IgD-negative memory B cell (primary cell): Measurements from ENCODE around the gene GLIS1. TPM values are rescaled to one million over a fixed set of nuclear protein-coding genes. Genes with fewer than 3 reads are reported as not detected.

ENCODE experiments used
- H3K27ac Mint-ChIP-seq, 3 donors: one replicate each; pipeline ENCODE4 v1.8.0; 2020 to 2022; ENCODE audit warnings: mild to moderate bottlenecking in 3 of 3, mixed read lengths in 3 of 3, moderate library complexity in 1 of 3
- H3K27me3 Mint-ChIP-seq: one replicate; pipeline ENCODE4 v1.8.0; 2021; ENCODE audit warnings: mixed read lengths
- H3K36me3 Mint-ChIP-seq: one replicate; pipeline ENCODE4 v1.8.0; 2020; ENCODE audit warnings: mild to moderate bottlenecking, mixed read lengths
- H3K4me1 Mint-ChIP-seq, 3 donors: one replicate each; pipeline ENCODE4 v1.8.0; 2020 to 2022; ENCODE audit warnings: mixed read lengths in 3 of 3, mild to moderate bottlenecking in 1 of 3
- H3K4me3 Mint-ChIP-seq, 4 donors: one replicate each; pipeline ENCODE4 v1.8.0; 2020 to 2022; ENCODE audit warnings: mild to moderate bottlenecking in 4 of 4, mixed read lengths in 4 of 4, moderate library complexity in 3 of 4
- H3K9me3 Mint-ChIP-seq, 3 donors: one replicate each; pipeline ENCODE4 v1.8.0; 2020 to 2021; ENCODE audit warnings: mixed read lengths in 3 of 3, mild to moderate bottlenecking in 1 of 3
- polyA plus RNA-seq: library from polyadenylated mRNA; unstranded; fragments of 300-500 nt; fragmentation: Illumina TruSeq; gene quantifications from one replicate; pipeline ENCODE4 v1.2.3, GENCODE V29; 2021

The GLIS1 gene
- polyA plus RNA-seq, 1 donor from 2014 or later = not detected

DNA sequence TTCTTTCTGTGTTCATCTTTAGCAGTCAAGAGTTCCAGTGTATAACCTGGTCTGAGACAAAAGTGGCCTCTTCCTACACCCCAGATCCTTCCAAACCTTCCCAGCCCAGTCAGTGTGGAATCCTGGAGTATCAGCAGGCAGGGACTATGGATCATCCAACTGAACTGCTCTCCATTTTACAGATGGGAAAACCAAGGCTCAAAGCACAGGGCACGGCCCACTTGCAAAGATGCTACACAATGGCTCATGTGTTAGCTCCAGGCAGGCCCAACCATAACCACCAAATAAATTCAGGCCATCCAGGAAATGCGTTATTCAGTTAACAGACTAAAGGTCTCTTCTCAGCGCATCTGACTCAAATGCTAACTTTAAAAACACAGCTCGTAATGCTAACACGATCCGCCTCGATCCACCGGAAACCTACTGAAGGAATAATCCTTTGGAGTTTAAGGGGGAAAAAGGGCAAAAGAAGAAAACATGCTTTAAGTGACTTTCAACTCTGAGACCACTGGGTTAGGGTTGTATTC, 7.1 kb downstream of the GLIS1 start:
- Mint-ChIP-seq H3K4me3 (no peak overlapping the region), H3K27me3 (peaks cover 25% of the 10 kb centered on the region), H3K9me3 (no peaks in the 10 kb centered on the region), H3K36me3 (no peaks in the 10 kb centered on the region), H3K4me1 (no peaks in the 10 kb centered on the region), H3K27ac (no peak overlapping the region)

DNA sequence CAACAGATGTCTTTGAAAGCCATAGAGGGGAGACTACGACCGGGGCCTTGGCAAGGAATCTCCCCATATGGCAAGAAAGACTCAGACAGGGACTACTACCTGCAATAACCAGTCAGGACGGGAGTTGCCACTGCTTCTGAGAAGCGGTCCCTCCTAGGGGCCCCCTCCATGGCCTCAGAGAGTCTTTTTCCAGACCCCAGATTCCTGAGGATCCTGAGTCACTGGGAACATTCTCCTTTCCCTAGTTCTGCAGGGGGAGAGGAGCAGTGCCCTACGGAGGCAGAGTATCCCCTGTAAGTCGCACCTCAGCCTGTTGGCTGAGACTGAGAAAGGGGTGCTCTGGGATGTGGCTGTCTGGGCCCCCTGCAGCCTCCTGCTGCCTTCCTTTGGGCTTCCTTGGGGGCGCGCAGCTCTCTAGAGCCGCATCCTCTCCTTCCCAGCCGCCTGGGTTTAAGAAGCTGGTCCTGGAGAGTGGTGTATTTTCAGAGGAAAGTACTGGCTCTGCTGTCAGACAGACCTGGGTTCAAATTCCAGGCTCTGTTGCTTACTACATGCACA, 7.8 kb downstream of the GLIS1 start:
- Mint-ChIP-seq H3K9me3 (no peaks in the 10 kb centered on the region), H3K27me3 (peaks cover 23% of the 10 kb centered on the region), H3K4me1 (no peaks in the 10 kb centered on the region), H3K36me3 (no peaks in the 10 kb centered on the region), H3K27ac (no peak overlapping the region), H3K4me3 (no peak overlapping the region)

GRCh38 chr1:53730224-53730865, 8.6 kb downstream of the GLIS1 start:
- Mint-ChIP-seq H3K27me3 (peaks cover 16% of the 10 kb centered on the region), H3K9me3 (no peaks in the 10 kb centered on the region), H3K4me1 (no peaks in the 10 kb centered on the region), H3K36me3 (no peaks in the 10 kb centered on the region), H3K4me3 (no peak overlapping the region), H3K27ac (no peak overlapping the region)

GRCh38 chr1:53729456-53730223, 9.3 kb downstream of the GLIS1 start:
- no peak overlapping the region for H3K27ac Mint-ChIP-seq
- H3K4me3 Mint-ChIP-seq = no peak overlapping the region
- no peaks in the 10 kb centered on the region for H3K36me3 Mint-ChIP-seq
- H3K4me1 Mint-ChIP-seq = no peaks in the 10 kb centered on the region
- H3K27me3 Mint-ChIP-seq = peaks cover 9% of the 10 kb centered on the region
- H3K9me3 Mint-ChIP-seq = no peaks in the 10 kb centered on the region

DNA sequence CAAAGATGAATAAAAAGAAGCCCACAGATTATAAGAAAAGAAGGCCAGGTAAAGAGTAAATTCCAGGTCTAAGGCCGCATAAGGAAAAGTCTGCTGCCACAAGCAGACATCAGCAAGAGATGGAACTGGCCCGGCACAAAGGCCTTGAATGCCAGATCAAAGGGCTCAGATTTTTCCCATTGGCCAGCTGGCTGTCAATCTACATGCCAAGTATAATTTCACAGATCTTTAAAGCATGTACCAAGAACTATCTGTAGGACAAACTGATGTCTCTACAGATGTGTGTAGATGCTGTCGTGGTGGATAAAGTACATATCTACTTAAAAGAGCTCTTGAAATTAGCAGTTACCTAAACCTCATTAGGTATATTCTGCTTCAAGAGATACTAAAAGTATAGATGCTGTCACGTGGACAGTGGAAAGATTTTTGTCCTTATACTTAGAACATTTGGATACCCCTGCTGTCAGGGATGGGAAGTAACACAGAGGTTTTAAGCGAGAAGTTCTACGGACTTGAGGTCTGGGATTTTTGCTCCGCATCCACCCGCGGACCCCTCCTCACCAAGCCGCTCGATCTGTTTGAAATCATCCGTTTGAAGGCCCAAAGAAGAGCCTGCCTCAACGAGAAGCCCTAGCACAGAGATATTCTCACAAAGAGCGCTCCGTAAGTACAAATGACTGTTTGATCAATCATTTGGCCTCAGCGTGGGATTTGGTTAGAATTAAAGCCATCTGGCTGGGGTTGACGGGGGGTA, 10.1 kb downstream of the GLIS1 start:
- H3K36me3 Mint-ChIP-seq = no peaks in the 10 kb centered on the region
- peaks cover 7% of the 10 kb centered on the region for H3K27me3 Mint-ChIP-seq
- H3K9me3 Mint-ChIP-seq = no peaks in the 10 kb centered on the region
- H3K27ac Mint-ChIP-seq = no peak overlapping the region
- no peak overlapping the region for H3K4me3 Mint-ChIP-seq
- H3K4me1 Mint-ChIP-seq = no peaks in the 10 kb centered on the region

GRCh38 chr1:53728196-53728595, 10.8 kb downstream of the GLIS1 start:
- no peak overlapping the region for H3K27ac Mint-ChIP-seq
- H3K9me3 Mint-ChIP-seq = no peaks in the 10 kb centered on the region
- H3K4me3 Mint-ChIP-seq = no peak overlapping the region
- H3K36me3 Mint-ChIP-seq = no peaks in the 10 kb centered on the region
- H3K4me1 Mint-ChIP-seq = no peaks in the 10 kb centered on the region
- peaks cover 3% of the 10 kb centered on the region for H3K27me3 Mint-ChIP-seq

DNA sequence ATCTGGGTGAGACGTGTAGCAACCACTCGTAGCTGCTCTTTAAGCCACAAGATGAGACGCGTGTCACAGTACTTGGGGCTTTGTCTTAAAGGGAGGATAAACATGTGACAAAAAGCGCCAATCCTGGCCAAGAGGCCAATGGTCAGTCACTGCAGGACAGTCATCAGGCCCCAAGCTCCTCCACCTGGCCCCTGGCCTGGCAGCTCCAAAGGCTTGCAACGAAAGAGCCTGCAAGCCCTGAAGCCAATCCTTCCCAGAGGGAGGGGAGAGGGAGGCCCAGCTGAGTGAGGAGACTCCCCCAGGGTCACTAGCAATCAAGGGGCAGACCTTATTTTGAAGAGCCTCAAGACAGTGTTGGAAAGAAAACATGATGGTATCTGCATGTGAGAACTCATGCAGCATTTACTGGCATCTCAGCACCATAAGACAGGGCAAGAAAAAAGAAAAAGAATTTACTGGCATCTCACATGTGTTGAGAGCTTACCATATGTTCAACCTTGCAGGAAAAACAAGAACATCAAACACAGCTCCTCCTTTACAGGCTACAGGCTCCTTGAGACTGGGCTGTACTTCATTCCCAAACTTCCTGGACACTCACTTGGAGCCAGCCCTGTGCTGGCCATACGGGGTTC, 11.4 kb downstream of the GLIS1 start:
- H3K4me3 Mint-ChIP-seq = no peak overlapping the region
- H3K27me3 Mint-ChIP-seq = peaks cover 3% of the 10 kb centered on the region
- no peak overlapping the region for H3K27ac Mint-ChIP-seq
- no peaks in the 10 kb centered on the region for H3K9me3 Mint-ChIP-seq
- no peaks in the 10 kb centered on the region for H3K36me3 Mint-ChIP-seq
- H3K4me1 Mint-ChIP-seq = no peaks in the 10 kb centered on the region

DNA sequence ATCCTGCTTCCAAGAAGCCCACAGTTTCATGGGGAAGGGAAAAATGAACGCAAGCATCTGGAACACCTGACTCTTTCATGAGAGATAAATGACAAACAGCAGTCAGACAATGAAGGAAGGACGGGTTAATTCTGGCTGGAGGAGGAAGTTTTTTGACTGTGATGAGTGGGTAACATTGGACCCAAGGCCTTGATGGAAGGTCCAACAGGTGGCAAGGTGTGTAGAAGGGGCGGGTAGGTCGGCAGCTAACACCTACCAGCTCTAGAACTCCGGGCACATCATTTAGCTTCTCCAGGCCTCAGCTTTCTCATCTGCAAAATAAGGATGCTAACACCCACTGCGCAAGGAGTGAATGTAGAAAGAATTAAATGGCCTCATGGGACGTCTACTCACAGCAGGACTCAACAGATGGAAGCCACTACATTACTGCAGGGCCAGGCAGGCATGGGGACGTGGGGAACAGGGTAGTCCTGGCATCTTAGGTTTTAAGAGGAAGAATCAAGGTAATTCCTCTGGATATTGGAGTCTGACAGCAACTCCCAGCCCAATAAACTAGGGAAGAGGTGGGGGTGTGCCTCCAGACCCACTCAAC, 12.9 kb downstream of the GLIS1 start:
- Mint-ChIP-seq H3K36me3 (no peaks in the 10 kb centered on the region), H3K27me3 (peaks cover 3% of the 10 kb centered on the region), H3K9me3 (no peaks in the 10 kb centered on the region), H3K4me3 (no peak overlapping the region), H3K27ac (no peak overlapping the region), H3K4me1 (no peaks in the 10 kb centered on the region)

GRCh38 chr1:53725238-53725689, 13.7 kb downstream of the GLIS1 start:
- Mint-ChIP-seq H3K4me1 (no peaks in the 10 kb centered on the region), H3K27ac (no peak overlapping the region), H3K27me3 (peaks cover 3% of the 10 kb centered on the region)

GRCh38 chr1:53722025-53722424, 16.9 kb downstream of the GLIS1 start:
- H3K36me3 Mint-ChIP-seq = no peaks in the 10 kb centered on the region
- H3K27ac Mint-ChIP-seq = no peak overlapping the region
- no peaks in the 10 kb centered on the region for H3K9me3 Mint-ChIP-seq
- no peaks in the 10 kb centered on the region for H3K4me1 Mint-ChIP-seq
- H3K4me3 Mint-ChIP-seq = no peak overlapping the region
- peaks cover 9% of the 10 kb centered on the region for H3K27me3 Mint-ChIP-seq

More at GRCh38 chr1:53725238-53725689, 13.7 kb downstream of the GLIS1 start:
- no peak overlapping the region for H3K4me3 Mint-ChIP-seq
- H3K36me3 Mint-ChIP-seq = no peaks in the 10 kb centered on the region
- no peaks in the 10 kb centered on the region for H3K9me3 Mint-ChIP-seq

- no peak overlapping the region for H3K4me3 Mint-ChIP-seq
- no peak overlapping the region for H3K27ac Mint-ChIP-seq
- H3K4me1 Mint-ChIP-seq = no peaks in the 10 kb centered on the region
- H3K27me3 Mint-ChIP-seq = peaks cover 6% of the 10 kb centered on the region
- H3K36me3 Mint-ChIP-seq = no peaks in the 10 kb centered on the region
- H3K9me3 Mint-ChIP-seq = no peaks in the 10 kb centered on the region
These were observed 17.9 kb downstream of the GLIS1 start for GRCh38 chr1:53721088-53721487.

GRCh38 chr1:53719469-53719868, 19.5 kb downstream of the GLIS1 start:
- Mint-ChIP-seq H3K4me1 (no peaks in the 10 kb centered on the region), H3K4me3 (no peak overlapping the region), H3K27me3 (peaks cover 6% of the 10 kb centered on the region), H3K9me3 (no peaks in the 10 kb centered on the region), H3K36me3 (no peaks in the 10 kb centered on the region), H3K27ac (no peak overlapping the region)

DNA sequence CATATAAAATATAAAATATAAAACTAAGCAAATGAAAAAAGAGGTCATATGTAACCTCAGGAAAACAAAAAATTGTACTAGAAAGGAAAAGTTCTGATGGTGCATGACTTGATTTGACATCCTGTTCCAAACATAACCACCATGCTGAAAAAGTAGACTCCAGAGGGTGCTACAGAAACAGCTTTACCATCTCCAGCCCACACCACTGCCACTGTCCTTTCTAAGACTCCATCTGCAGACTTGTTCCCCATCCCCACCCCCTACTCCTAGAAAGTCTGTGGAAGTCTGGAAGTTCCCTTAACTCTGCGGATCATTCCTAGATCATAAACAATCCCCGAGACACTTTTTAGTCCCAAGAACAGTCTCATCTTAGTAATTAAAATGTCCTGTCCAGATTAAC, 20.5 kb downstream of the GLIS1 start:
- no peaks in the 10 kb centered on the region for H3K36me3 Mint-ChIP-seq
- H3K27ac Mint-ChIP-seq = no peak overlapping the region
- H3K4me3 Mint-ChIP-seq = no peak overlapping the region
- H3K9me3 Mint-ChIP-seq = no peaks in the 10 kb centered on the region
- no peaks in the 10 kb centered on the region for H3K4me1 Mint-ChIP-seq
- H3K27me3 Mint-ChIP-seq = peaks cover 6% of the 10 kb centered on the region

- Mint-ChIP-seq H3K27ac (no peak overlapping the region), H3K9me3 (no peaks in the 10 kb centered on the region), H3K4me3 (no peak overlapping the region), H3K36me3 (peaks cover 3% of the 10 kb centered on the region), H3K27me3 (peaks cover 8% of the 10 kb centered on the region), H3K4me1 (peaks cover 0 to 2% (median 0%) of the 10 kb centered on the region in 3 donors)
These were observed 21.7 kb downstream of the GLIS1 start for GRCh38 chr1:53717025-53717804.
